GM19324 (cell line): ENCODE measurements around the gene RBM7.

Source experiments
- ATAC-seq: cut with Tn5 transposase; IDR thresholded peaks from one replicate; pipeline ENCODE4 v1.9.1; 2021; ENCODE audit warnings: mild to moderate bottlenecking, moderate library complexity; ENCODE audit not compliant: unreplicated experiment, low FRiP score

The RBM7 gene

GRCh38 chr11:114400216-114400914 is at the start of gene RBM7, which contains the start of gene C11orf71:
Gene RBM7, plus strand, starts transcription at chr11:114400666. Its CDS starts 6 bp downstream, at chr11:114400672.
Gene C11orf71, minus strand, starts transcription at chr11:114400511. Its CDS starts 180 bp downstream, at chr11:114400331.
- ATAC-seq = peak; percentile 99

GRCh38 chr11:114353443-114353842 is 47.0 kb upstream of the RBM7 start:
- no peak for ATAC-seq

- ATAC-seq = no peak
Measured at GRCh38 chr11:114354076-114354475, 46.4 kb upstream of the RBM7 start.

GRCh38 chr11:114358716-114359115 is 41.8 kb upstream of the RBM7 start:
- no peak for ATAC-seq

GRCh38 chr11:114359342-114359741 is 41.1 kb upstream of the RBM7 start:
- no peak for ATAC-seq

- no peak for ATAC-seq
Measured at GRCh38 chr11:114362326-114362725, 38.1 kb upstream of the RBM7 start.

GRCh38 chr11:114362958-114363357 is 37.5 kb upstream of the RBM7 start:
- no peak for ATAC-seq

GRCh38 chr11:114366331-114367243 is 33.9 kb upstream of the RBM7 start:
- ATAC-seq = no peak

GRCh38 chr11:114367244-114367957 is 33.1 kb upstream of the RBM7 start:
- ATAC-seq = no peak

GRCh38 chr11:114368918-114369680 is 31.4 kb upstream of the RBM7 start:
- no peak for ATAC-seq

- ATAC-seq = no peak
Measured at GRCh38 chr11:114375052-114375451, 25.4 kb upstream of the RBM7 start.

GRCh38 chr11:114377612-114378267 is 22.7 kb upstream of the RBM7 start:
- ATAC-seq = no peak

- no peak for ATAC-seq
Measured at GRCh38 chr11:114379394-114380069, 20.9 kb upstream of the RBM7 start.

- ATAC-seq = no peak
Measured at GRCh38 chr11:114382509-114382908, 18.0 kb upstream of the RBM7 start.

GRCh38 chr11:114384487-114384886 is 16.0 kb upstream of the RBM7 start:
- ATAC-seq = no peak

- ATAC-seq = no peak
Measured at GRCh38 chr11:114386131-114386530, 14.3 kb upstream of the RBM7 start.

GRCh38 chr11:114386545-114386944 is 13.9 kb upstream of the RBM7 start:
- ATAC-seq = no peak

- ATAC-seq = no peak
Measured at GRCh38 chr11:114392735-114393667, 7.5 kb upstream of the RBM7 start.
